Fibroblast of mammary gland (primary cell): ENCODE results near the gene KLF1.

Experiments
- DNase-seq: peaks from one replicate; pipeline ENCODE4 v3.0.0-alpha.2; 2010; ENCODE audit warnings: low read depth
- H3K4me3 ChIP-seq: 2 replicates; pipeline ENCODE4 v1.5.1; 2011; ENCODE audit warnings: low read depth, mild to moderate bottlenecking, low read length, moderate library complexity; ENCODE audit not compliant: control insufficient read depth
- TF ChIP-seq, protein P1 (sequence below): conservative IDR thresholded peaks from 2 replicates; pipeline ENCODE4 v1.5.1; 2011; ENCODE audit warnings: low read depth, low read length, inconsistent platforms; ENCODE audit not compliant: control insufficient read depth, insufficient read depth

Gene KLF1

DNA sequence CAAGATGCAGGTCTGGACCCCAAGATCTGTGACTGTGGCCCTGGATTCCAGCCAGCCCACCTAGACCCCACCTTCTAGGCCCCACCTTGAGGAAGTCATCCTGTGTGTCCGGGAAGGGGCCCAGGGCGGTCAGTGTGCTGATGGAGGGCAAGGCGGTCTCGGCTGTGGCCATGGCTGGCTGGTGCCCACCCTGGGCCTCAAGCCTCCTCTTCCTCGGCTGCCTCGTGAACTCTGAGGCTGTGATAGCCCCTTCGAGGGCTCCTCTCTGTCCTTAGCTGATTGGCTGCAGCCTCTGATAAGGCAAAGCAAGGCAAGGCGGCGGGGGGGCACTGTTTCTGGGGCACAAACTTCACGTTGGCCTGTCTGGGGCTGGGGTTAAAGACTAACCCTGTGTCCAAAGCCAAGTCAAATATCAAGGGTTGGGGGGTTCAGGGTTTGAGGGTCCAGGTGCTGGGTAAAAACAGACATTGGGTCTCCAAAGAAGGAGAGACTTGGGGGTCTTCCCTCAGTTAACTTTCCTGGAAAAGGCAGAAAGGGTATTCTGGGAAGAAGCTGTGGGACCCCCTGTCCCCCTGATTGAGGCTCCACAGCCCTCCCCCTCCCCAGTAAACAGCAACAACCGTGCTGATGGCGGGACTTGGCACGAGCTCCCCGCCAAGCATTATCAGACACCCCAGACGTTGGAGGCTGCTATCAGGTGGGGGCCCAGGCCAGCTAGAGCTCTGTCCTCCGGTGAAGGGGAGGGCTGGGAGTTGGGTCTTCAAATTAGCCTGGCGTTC lies at the start of gene KLF1:
KLF1 (minus strand) TSS at position 233 of the 779 bp plus-strand sequence; CDS start at position 172, 61 bp downstream.
- no peak for DNase-seq
- TF ChIP-seq, protein P1, sequence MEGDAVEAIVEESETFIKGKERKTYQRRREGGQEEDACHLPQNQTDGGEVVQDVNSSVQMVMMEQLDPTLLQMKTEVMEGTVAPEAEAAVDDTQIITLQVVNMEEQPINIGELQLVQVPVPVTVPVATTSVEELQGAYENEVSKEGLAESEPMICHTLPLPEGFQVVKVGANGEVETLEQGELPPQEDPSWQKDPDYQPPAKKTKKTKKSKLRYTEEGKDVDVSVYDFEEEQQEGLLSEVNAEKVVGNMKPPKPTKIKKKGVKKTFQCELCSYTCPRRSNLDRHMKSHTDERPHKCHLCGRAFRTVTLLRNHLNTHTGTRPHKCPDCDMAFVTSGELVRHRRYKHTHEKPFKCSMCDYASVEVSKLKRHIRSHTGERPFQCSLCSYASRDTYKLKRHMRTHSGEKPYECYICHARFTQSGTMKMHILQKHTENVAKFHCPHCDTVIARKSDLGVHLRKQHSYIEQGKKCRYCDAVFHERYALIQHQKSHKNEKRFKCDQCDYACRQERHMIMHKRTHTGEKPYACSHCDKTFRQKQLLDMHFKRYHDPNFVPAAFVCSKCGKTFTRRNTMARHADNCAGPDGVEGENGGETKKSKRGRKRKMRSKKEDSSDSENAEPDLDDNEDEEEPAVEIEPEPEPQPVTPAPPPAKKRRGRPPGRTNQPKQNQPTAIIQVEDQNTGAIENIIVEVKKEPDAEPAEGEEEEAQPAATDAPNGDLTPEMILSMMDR: no peak
- H3K4me3 ChIP-seq: no peak within 1 kb of the TSS

DNA sequence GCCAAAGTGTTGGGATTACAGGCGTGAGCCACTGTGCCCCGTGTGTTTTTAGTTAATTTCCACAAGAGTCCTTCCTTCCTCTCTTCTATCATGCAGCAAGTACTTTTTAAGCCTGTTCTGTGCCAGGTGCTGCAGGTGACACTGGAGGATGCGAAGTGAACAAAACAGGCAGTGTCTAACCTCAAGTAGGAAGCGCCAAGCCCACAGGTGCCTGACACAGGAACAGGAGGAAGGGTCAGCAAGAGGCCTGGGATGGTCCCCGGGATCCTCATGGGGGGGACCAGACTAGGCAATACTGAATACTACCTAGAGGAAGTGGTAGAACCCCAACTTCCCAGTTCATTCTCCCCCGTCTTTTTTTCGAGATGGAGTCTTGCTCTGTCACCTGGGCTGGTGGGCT lies 49.6 kb upstream of the KLF1 start:
- DNase-seq: no peak
- TF ChIP-seq, protein P1: no peak
- no peak overlapping the region for H3K4me3 ChIP-seq

DNA sequence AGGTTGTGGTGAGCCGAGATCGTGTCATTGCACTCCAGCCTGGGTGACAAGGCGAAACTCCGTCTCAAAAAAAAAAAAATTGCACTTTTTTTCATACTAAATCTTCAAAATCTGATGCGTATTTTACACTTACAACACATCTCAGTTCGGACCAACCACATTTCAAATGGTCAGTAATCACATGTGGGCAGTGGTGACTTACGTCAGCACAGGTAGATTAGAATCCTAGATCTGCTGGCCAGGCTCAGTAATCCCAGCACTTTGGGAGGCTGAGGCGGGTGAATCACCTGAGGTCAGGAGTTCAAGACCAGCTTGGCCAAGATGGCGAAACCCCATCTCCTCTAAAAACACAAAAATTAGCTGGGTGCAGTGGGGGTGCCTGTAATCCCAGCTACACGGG lies 48.1 kb upstream of the KLF1 start:
- no peak for DNase-seq
- TF ChIP-seq, protein P1: no peak
- no peak overlapping the region for H3K4me3 ChIP-seq

DNA sequence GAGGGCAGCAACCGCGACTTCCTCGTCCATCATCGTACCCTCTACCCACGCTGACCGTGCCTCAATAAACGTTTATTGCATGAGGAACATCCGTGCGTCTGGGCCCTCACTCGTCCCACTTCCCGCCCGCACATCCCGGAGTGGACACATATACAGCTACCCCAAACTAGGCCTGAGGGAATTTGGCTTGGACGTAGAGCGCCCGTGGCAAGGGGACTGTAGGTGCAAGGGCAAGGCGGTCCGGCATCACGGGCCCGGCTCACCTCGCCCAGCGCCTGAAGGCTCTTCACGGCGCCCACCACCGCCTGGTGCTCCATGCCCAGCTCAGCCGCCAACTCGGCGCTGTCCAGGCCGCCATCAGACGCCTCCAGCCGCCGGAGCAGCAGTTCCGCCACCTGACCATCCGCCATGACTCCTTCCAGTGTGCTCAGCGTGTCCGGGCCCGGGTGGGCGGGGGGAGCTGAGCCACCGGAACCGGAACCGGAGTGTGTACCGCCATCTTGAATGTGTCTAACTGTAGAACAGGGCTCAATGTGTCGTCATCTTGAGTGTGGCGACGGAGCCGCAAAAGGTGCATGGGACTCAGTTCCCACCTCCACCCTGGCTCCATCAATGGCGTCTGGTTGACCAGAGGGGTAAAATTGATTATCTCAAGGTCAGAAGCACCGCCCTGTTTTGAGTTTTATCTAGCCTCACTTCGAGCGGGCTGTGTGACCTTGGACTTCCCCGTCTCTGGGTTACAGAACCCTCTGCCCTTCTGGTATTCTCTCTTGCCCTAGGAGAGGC lies 46.5 kb upstream of the KLF1 start, which contains the start of gene FARSA:
FARSA (minus strand) TSS at position 425 of the 786 bp plus-strand sequence; CDS start at position 410, 15 bp downstream.
- peak within 1 kb of the TSS; percentile 98 for H3K4me3 ChIP-seq
- TF ChIP-seq, protein P1: no peak
- DNase-seq: peak; percentile 88

DNA sequence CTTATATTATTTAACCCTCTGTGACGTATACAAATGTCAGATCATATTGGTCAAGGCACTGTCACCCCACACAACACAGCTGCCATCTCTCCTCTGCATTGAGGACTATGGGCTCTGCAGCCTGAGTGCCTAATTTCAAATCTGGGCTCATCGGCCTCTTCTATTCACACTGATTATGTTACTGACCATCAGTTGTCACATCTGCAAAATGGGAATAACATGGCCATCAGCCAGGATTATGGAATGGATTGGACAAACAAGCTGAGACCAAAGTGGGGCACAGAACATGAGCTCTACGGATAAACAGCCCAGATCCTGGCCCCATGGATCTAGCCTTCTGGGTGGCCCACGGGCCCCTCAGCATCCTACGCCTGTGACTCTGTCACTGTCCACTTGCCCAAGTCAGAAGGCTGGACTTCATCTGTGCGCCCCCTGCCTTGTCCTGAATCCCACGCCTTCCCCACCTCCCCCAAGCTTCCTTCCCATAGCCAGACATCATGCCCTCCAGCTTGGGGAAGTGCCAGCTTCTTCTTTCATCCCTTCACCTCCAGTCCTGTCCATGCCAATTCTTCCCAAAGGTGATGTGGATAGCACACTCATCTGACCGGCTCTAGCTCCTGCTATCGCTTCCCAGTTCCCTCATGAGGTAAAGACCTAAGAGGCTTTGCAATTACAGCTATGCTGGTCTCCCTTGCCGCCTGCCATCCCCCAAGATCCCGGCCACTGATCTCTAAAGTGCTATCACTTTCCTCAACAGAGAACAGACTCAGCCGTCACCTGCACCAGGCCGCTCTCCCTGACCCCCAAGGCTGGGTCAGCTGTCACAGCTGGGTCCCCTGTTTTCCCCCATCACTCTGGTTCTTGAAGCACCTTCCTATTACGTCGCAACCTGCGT lies 45.6 kb upstream of the KLF1 start:
- peak overlapping the region; percentile 98 for H3K4me3 ChIP-seq
- TF ChIP-seq, protein P1: no peak
- no peak for DNase-seq

DNA sequence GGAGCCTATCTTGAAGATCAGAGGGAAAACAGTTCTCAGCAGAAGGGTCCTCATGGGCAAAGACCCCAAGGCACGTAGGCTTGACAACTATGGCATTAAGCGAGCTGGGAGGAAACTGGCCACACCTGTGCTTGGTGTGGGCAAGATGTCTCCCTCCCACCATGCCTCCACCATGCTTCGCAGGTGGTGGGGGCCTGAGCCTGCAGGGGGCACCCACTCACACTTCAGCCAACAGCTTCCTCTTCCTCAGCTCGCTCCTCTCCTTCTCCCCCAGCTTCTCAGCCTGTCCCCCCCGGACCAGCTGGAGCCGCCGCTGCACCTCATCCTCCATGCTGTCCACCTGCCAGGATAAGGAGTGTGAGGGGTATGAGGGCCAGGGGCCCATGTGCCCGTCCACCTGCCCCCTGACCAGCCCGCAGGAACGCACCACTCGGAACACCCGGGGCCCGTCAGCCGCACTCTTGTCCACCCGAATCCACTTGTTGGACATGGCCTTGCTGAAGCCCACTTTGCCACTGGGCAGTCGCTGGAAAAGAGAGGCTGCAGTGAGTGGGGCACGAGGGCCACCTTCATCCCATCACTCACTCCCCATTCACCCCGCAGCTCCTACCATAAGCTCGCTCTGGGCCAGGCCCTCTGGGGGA lies 43.1 kb upstream of the KLF1 start:
- TF ChIP-seq, protein P1: no peak
- no peak for DNase-seq
- no peak overlapping the region for H3K4me3 ChIP-seq
